Liver (tissue), 9 donors: Measurements from ENCODE around the gene CD160. TPM values are rescaled to one million over a fixed set of nuclear protein-coding genes. Genes with fewer than 3 reads are reported as not detected.

ENCODE experiments used
- DNase-seq: peaks from one replicate; pipeline ENCODE4 v3.0.0-alpha.2; 2017; ENCODE audit warnings: low spot score
- H3K27ac ChIP-seq, 2 donors: one replicate each; pipeline ENCODE4 v1.7.0; 2013; ENCODE audit warnings: inconsistent platforms in 2 of 2, low read length in 2 of 2, control low read depth in 1 of 2, low read depth in 1 of 2, mild to moderate bottlenecking in 1 of 2
- H3K27me3 ChIP-seq, 4 donors: one replicate each; pipeline versions ENCODE4 v1.6.1 to v1.7.0; 2013; ENCODE audit warnings: low read length in 3 of 4, inconsistent platforms in 1 of 4, mild to moderate bottlenecking in 1 of 4, moderate library complexity in 1 of 4; ENCODE audit not compliant: control insufficient read depth in 4 of 4, insufficient read depth in 4 of 4
- H3K36me3 ChIP-seq, 4 donors: one replicate each; pipeline versions ENCODE4 v1.6.1 to v1.7.0; 2013; ENCODE audit warnings: low read length in 3 of 4, mild to moderate bottlenecking in 3 of 4, low read depth in 1 of 4, moderate library complexity in 1 of 4; ENCODE audit not compliant: control insufficient read depth in 4 of 4, insufficient read depth in 3 of 4
- H3K4me1 ChIP-seq, 4 donors: one replicate each; pipeline versions ENCODE4 v1.6.1 to v1.7.0; 2013; ENCODE audit warnings: low read length in 3 of 4, mild to moderate bottlenecking in 3 of 4, moderate library complexity in 1 of 4; ENCODE audit not compliant: control insufficient read depth in 4 of 4, insufficient read depth in 4 of 4
- H3K4me3 ChIP-seq, 3 donors: one replicate each; pipeline versions ENCODE4 v1.6.1 to v1.7.0; 2013; ENCODE audit warnings: low read length in 3 of 3, control low read depth in 1 of 3, low read depth in 1 of 3, mild to moderate bottlenecking in 1 of 3
- H3K9ac ChIP-seq, 2 donors: one replicate each; pipeline ENCODE4 v1.7.0; 2013; ENCODE audit warnings: low read length in 2 of 2, mild to moderate bottlenecking in 2 of 2, moderate library complexity in 2 of 2, control low read depth in 1 of 2, low read depth in 1 of 2
- H3K9me3 ChIP-seq, 4 donors: one replicate each; pipeline versions ENCODE4 v1.6.1 to v1.7.0; 2013; ENCODE audit warnings: low read length in 3 of 4; ENCODE audit not compliant: control insufficient read depth in 4 of 4
- ATF3 ChIP-seq: IDR thresholded peaks from 2 replicates; pipeline ENCODE4 v1.6.1; 2016; ENCODE audit warnings: antibody characterized with exemption
- EGR1 ChIP-seq, 2 donors: IDR thresholded peaks; 2 replicates each; pipeline ENCODE4 v1.6.1; 2016 to 2018; ENCODE audit warnings: antibody characterized with exemption in 2 of 2, low read depth in 2 of 2
- FOXA1 ChIP-seq: IDR thresholded peaks from 2 replicates; pipeline ENCODE4 v1.6.1; 2016; ENCODE audit warnings: antibody characterized with exemption
- FOXA2 ChIP-seq: IDR thresholded peaks from 2 replicates; pipeline ENCODE4 v1.6.1; 2016; ENCODE audit warnings: antibody characterized with exemption
- HNF4A ChIP-seq, 2 donors: conservative IDR thresholded peaks; 2 replicates each; pipeline ENCODE4 v1.6.1; 2016; ENCODE audit warnings: antibody characterized with exemption in 2 of 2, mild to moderate bottlenecking in 2 of 2
- HNF4G ChIP-seq: IDR thresholded peaks from 2 replicates; pipeline ENCODE4 v1.6.1; 2016; ENCODE audit warnings: antibody characterized with exemption
- JUND ChIP-seq, 2 donors: IDR thresholded peaks; 2 replicates each; pipeline ENCODE4 v1.6.1; 2016; ENCODE audit warnings: antibody characterized with exemption in 2 of 2
- MAX ChIP-seq: IDR thresholded peaks from 2 replicates; pipeline ENCODE4 v1.6.1; 2016; ENCODE audit warnings: antibody characterized with exemption
- NR2F2 ChIP-seq: IDR thresholded peaks from 2 replicates; pipeline ENCODE4 v1.6.1; 2016; ENCODE audit warnings: antibody characterized with exemption
- RAD21 ChIP-seq, 2 donors: IDR thresholded peaks; 2 replicates each; pipeline ENCODE4 v1.6.1; 2016; ENCODE audit warnings: antibody characterized with exemption in 2 of 2, mild to moderate bottlenecking in 2 of 2
- REST ChIP-seq: IDR thresholded peaks from 2 replicates; pipeline ENCODE4 v1.6.1; 2016; ENCODE audit warnings: antibody characterized with exemption, mild to moderate bottlenecking
- RXRA ChIP-seq, 2 donors: IDR thresholded peaks; 2 replicates each; pipeline ENCODE4 v1.6.1; 2017 to 2018; ENCODE audit warnings: antibody characterized with exemption in 2 of 2, mild to moderate bottlenecking in 1 of 2
- SP1 ChIP-seq: IDR thresholded peaks from 2 replicates; pipeline ENCODE4 v1.6.1; 2018; ENCODE audit warnings: antibody characterized with exemption, mild to moderate bottlenecking
- TAF1 ChIP-seq: conservative IDR thresholded peaks from 2 replicates; pipeline ENCODE4 v1.6.1; 2016; ENCODE audit warnings: antibody characterized with exemption, mild to moderate bottlenecking
- YY1 ChIP-seq: IDR thresholded peaks from 2 replicates; pipeline ENCODE4 v1.6.1; 2016; ENCODE audit warnings: antibody characterized with exemption, mild to moderate bottlenecking
- ZBTB33 ChIP-seq: IDR thresholded peaks from 2 replicates; pipeline ENCODE4 v1.6.1; 2016; ENCODE audit warnings: antibody characterized with exemption
- WGBS: extraction: QIAGEN DNeasy Blood & Tissue Kit; methylation state at CpG from one replicate; pipeline ENCODE4 v1.1.7; 2013; 5-methylcytosine and 5-hydroxymethylcytosine counted together
- polyA plus RNA-seq, 2 donors: library from polyadenylated mRNA; stranded (reverse) in 1 of 2; unstranded in 1 of 2; fragments of 200-250 nt in 1 of 2; fragments of >200 nt in 1 of 2; fragmentation: Nextera tagmentation in 1 of 2; extraction: Ambion mirVana in 1 of 2; gene quantifications; one replicate each; pipeline versions ENCODE4 v1.2.1 to v1.2.3, GENCODE V29; 2013 to 2015
- total RNA-seq, 2 donors: library from RNA; depleted of rRNA; stranded (reverse); fragments of >200 nt; gene quantifications; one replicate each; pipeline ENCODE4 v1.2.3, GENCODE V29; 2014
- TF ChIP-seq, protein P1 (sequence below): fragments of 150-350 bp; IDR thresholded peaks from 2 replicates; pipeline ENCODE4 v1.5.1; 2017; ENCODE audit warnings: improper control_type of control experiment, low read depth, low read length; ENCODE audit not compliant: missing input control
- donor health status: healthy.
- donor health status: healthy.
- donor health status: healthy.
- donor health status: healthy.
- donor health status: healthy.

The CD160 gene
- total and polyA plus RNA-seq, 4 donors: 0.54 to 1.4 (median 1.1) TPM

DNA sequence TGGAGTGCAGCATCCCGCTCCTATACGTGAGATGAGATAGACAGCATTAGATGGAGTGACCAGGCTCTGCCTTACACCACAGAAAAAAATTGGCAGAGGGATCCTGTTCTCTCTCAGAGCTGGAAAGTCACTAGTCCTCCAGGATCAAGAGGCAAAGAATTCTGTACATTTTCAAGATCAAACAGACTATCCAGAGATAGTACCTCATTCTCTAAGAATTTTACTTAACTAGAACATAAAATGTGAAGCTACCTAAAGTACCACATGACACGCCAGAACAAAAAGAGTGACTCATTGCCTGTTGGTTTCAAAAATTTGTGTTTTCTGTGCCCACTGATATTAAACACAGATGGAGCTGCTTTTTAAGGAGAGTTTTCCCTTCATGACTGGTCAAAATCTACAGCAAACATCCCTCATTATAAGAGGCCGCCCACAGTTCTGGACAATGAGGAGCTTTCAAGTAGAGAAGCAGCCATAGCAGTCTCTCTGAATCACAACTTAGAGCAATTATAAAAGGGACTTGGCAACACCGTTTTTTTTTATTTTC lies 32.3 kb downstream of the CD160 start:
- H3K4me1 ChIP-seq: peaks cover 0 to 4% (median 0%) of the 10 kb centered on the region in 4 donors
- no peak for DNase-seq
- H3K9me3 ChIP-seq: no peaks in the 10 kb centered on the region
- peaks cover 7 to 41% (median 21%) of the 10 kb centered on the region in 4 donors for H3K36me3 ChIP-seq
- no peak overlapping the region for H3K27ac ChIP-seq
- no peak overlapping the region for H3K9ac ChIP-seq
- H3K27me3 ChIP-seq: no peaks in the 10 kb centered on the region
- no peak overlapping the region for H3K4me3 ChIP-seq
- no peak for TF ChIP-seq NR2F2
- TF ChIP-seq HNF4A (conservative IDR thresholded peaks at IDR 0.05): no peak
- no peak for TF ChIP-seq EGR1 (IDR thresholded peaks at IDR 0.05; ENCODE audit: low read depth in 2 of 2)
- TF ChIP-seq JUND (IDR thresholded peaks at IDR 0.05): no peak
- no peak for TF ChIP-seq MAX
- no peak for TF ChIP-seq TAF1
- TF ChIP-seq RXRA (IDR thresholded peaks at IDR 0.05): no peak
- TF ChIP-seq ZBTB33: no peak
- no peak for TF ChIP-seq YY1
- TF ChIP-seq FOXA1: no peak
- TF ChIP-seq FOXA2: no peak
- TF ChIP-seq RAD21 (IDR thresholded peaks at IDR 0.05): no peak
- 95% methylated on average over 5 of the region's 5 CpGs for WGBS

- H3K27me3 ChIP-seq: no peaks in the 10 kb centered on the region
- WGBS: 98% methylated on average over 2 of the region's 2 CpGs
- no peak overlapping the region for H3K27ac ChIP-seq
- DNase-seq: no peak
- H3K4me1 ChIP-seq: peaks cover 0 to 5% (median 1%) of the 10 kb centered on the region in 4 donors
- H3K36me3 ChIP-seq: peaks cover 0 to 12% (median 3%) of the 10 kb centered on the region in 4 donors
- no peak for TF ChIP-seq FOXA2
- TF ChIP-seq REST: no peak
- TF ChIP-seq FOXA1: no peak
- TF ChIP-seq ZBTB33: no peak
- TF ChIP-seq NR2F2: no peak
- no peak for TF ChIP-seq RAD21 (IDR thresholded peaks at IDR 0.05)
- no peak for TF ChIP-seq SP1
- TF ChIP-seq TAF1: no peak
- no peak for TF ChIP-seq YY1
- no peak for TF ChIP-seq HNF4A (conservative IDR thresholded peaks at IDR 0.05)
- TF ChIP-seq HNF4G: no peak
- TF ChIP-seq ATF3: no peak
- TF ChIP-seq, protein P1, sequence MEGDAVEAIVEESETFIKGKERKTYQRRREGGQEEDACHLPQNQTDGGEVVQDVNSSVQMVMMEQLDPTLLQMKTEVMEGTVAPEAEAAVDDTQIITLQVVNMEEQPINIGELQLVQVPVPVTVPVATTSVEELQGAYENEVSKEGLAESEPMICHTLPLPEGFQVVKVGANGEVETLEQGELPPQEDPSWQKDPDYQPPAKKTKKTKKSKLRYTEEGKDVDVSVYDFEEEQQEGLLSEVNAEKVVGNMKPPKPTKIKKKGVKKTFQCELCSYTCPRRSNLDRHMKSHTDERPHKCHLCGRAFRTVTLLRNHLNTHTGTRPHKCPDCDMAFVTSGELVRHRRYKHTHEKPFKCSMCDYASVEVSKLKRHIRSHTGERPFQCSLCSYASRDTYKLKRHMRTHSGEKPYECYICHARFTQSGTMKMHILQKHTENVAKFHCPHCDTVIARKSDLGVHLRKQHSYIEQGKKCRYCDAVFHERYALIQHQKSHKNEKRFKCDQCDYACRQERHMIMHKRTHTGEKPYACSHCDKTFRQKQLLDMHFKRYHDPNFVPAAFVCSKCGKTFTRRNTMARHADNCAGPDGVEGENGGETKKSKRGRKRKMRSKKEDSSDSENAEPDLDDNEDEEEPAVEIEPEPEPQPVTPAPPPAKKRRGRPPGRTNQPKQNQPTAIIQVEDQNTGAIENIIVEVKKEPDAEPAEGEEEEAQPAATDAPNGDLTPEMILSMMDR: no peak
- H3K9me3 ChIP-seq: no peaks in the 10 kb centered on the region
- no peak overlapping the region for H3K4me3 ChIP-seq
- H3K9ac ChIP-seq: no peak overlapping the region
Observed at GRCh38 chr1:145757420-145757819, 38.1 kb downstream of the CD160 start.
